Heart left ventricle (tissue), 16 donors: ENCODE data around the gene AOC1. TPM values are rescaled to one million over a fixed set of nuclear protein-coding genes. Genes with fewer than 3 reads are reported as not detected.

Experiments used
- ATAC-seq, 4 donors: fragments of 200-7000 bp; cut with Tn5 transposase; one replicate each; pipeline ENCODE4 v1.9.1; 2020 to 2022; ENCODE audit warnings: moderate library complexity in 4 of 4, mild to moderate bottlenecking in 3 of 4, moderate number of reproducible peaks in 1 of 4
- DNase-seq, 5 donors: peaks; one replicate each; pipeline ENCODE4 v3.0.0-alpha.2; 2020
- H3K27ac ChIP-seq, 12 donors: fragments of 200-600 bp; sonication (generic) in 4 of 12; one replicate each; pipeline versions ENCODE4 v1.5.0 to v1.8.0; 2016 to 2022; ENCODE audit warnings: mild to moderate bottlenecking in 2 of 12
- H3K27me3 ChIP-seq, 9 donors: fragments of 200-600 bp; sonication (generic) in 2 of 9; one replicate each; pipeline versions ENCODE4 v1.5.1 to v1.8.0; 2016 to 2022; ENCODE audit warnings: mild to moderate bottlenecking in 3 of 9
- H3K36me3 ChIP-seq, 9 donors: fragments of 200-600 bp; sonication (generic) in 2 of 9; one replicate each; pipeline versions ENCODE4 v1.5.0 to v1.8.0; 2018 to 2022; ENCODE audit warnings: mild to moderate bottlenecking in 2 of 9
- H3K4me1 ChIP-seq, 12 donors: fragments of 200-600 bp; sonication (generic) in 4 of 12; one replicate each; pipeline versions ENCODE4 v1.5.0 to v1.8.0; 2016 to 2022; ENCODE audit warnings: mild to moderate bottlenecking in 3 of 12
- H3K4me3 ChIP-seq, 12 donors: fragments of 200-600 bp; sonication (generic) in 4 of 12; one replicate each; pipeline versions ENCODE4 v1.5.0 to v1.8.0; 2017 to 2022; ENCODE audit warnings: mild to moderate bottlenecking in 9 of 12, moderate library complexity in 4 of 12
- H3K9me3 ChIP-seq, 12 donors: fragments of 200-600 bp; sonication (generic) in 4 of 12; one replicate each; pipeline versions ENCODE4 v1.5.0 to v1.8.0; 2016 to 2022; ENCODE audit warnings: mild to moderate bottlenecking in 1 of 12
- POLR2A ChIP-seq, 2 donors: fragments of 450-650 bp; IDR thresholded peaks; one replicate each; pipeline ENCODE4 v1.6.1; 2017; ENCODE audit warnings: antibody characterized with exemption in 2 of 2, mild to moderate bottlenecking in 2 of 2, moderate library complexity in 2 of 2
- WGBS, 4 donors: extraction: QIAGEN DNeasy Blood & Tissue Kit in 2 of 4; methylation state at CpG; one replicate each; pipeline versions ENCODE4 v1.1.5 to v1.1.7; 2013 to 2018; 5-methylcytosine and 5-hydroxymethylcytosine counted together
- intact Hi-C, 10 donors: fragments of 100-400 bp; cut with DNase I; formaldehyde crosslinking; loops; one replicate each; pipeline versions ENCODE4 v1.11.1 to v1.14.2; 2022
- polyA plus RNA-seq, 2 donors: library from polyadenylated mRNA; stranded (reverse); fragments of 200-250 nt; gene quantifications; one replicate each; pipeline ENCODE4 v1.2.3, GENCODE V29; 2013
- total RNA-seq, 9 donors: library from RNA; depleted of rRNA in 2 of 9; stranded (reverse); fragments of >200 nt in 2 of 9; fragmentation: NEBNext Ultra II Directional in 3 of 9; extraction: Animal tissue kit (Norgen Biotek cat#: 25700) in 3 of 9; gene quantifications; one replicate each; pipeline versions ENCODE4 v1.1.0 to v1.2.4, GENCODE V29; 2016 to 2023
- TF ChIP-seq, protein P1 (sequence below), 12 donors: fragments of 200-600 bp; sonication (generic) in 4 of 12; IDR thresholded peaks; one replicate each; pipeline versions ENCODE4 v1.5.0 to v1.8.0; 2018 to 2022; ENCODE audit warnings: antibody characterized with exemption in 12 of 12, mild to moderate bottlenecking in 5 of 12
- donor health status: ischemic (EF 13 %, LVEDD 7.1; RV severe dilation, severe dysfunction).
- donor health status: healthy with polysubstance abuse.
- donor health status: DM: no; HTN: yes; CAD: no.
- donor health status: DM: no; HTN: no; CAD: no.
- donor health status: ischemic (EF 25% LVEDD 6.9; RV normal size, moderate dysfunction).
- donor health status: ischemic (EF 25% LVEDD 5.7; RV mildly dilated, moderate dysfunction).
- donor health status: healthy.
- donor health status: DM: yes; HTN: yes; CAD: no.
- donor health status: ischemic (EF 35%, LVEDD 5.7; RV mildly dilated, moderate dysfunction).
- donor health status: nonischemic (EF 11% LVEDD 7.7; RV severe dilation, severe dysfunction).
- donor health status: DM: yes; HTN: yes; CAD: no.
- donor health status: PGD.
- donor health status: ischemic (EF 29% LVEDD 5.4; RV normal size, mild dysfunction).
- donor health status: nonischemic (EF 23%, LVEDD 6.1; RV moderate dilation, normal function).

The AOC1 gene
- total and polyA plus RNA-seq, 11 donors = 0.06 to 0.94 (median 0.68) TPM; not detected in 5

GRCh38 chr7:150871601-150872000 is 19.3 kb downstream of the AOC1 start:
- Histone ChIP-seq H3K27me3 (peaks cover 0 to 3% (median 0%) of the 10 kb centered on the region in 9 donors), H3K4me3 (no peak overlapping the region), H3K27ac (no peak overlapping the region), H3K9me3 (no peaks in the 10 kb centered on the region), H3K36me3 (no peaks in the 10 kb centered on the region), H3K4me1 (peaks cover 0 to 7% (median under 1%) of the 10 kb centered on the region in 12 donors)
- ATAC-seq (no peak), DNase-seq (no peak)
- intact Hi-C loops = loop anchor here in 1 of 10 donors (10.0 kb wide), 1 partner anchor 427 kb away; no protein-coding TSS in a partner anchor
- TF ChIP-seq, protein P1, sequence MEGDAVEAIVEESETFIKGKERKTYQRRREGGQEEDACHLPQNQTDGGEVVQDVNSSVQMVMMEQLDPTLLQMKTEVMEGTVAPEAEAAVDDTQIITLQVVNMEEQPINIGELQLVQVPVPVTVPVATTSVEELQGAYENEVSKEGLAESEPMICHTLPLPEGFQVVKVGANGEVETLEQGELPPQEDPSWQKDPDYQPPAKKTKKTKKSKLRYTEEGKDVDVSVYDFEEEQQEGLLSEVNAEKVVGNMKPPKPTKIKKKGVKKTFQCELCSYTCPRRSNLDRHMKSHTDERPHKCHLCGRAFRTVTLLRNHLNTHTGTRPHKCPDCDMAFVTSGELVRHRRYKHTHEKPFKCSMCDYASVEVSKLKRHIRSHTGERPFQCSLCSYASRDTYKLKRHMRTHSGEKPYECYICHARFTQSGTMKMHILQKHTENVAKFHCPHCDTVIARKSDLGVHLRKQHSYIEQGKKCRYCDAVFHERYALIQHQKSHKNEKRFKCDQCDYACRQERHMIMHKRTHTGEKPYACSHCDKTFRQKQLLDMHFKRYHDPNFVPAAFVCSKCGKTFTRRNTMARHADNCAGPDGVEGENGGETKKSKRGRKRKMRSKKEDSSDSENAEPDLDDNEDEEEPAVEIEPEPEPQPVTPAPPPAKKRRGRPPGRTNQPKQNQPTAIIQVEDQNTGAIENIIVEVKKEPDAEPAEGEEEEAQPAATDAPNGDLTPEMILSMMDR (IDR thresholded peaks at IDR 0.05) = no peak
- no peak for TF ChIP-seq POLR2A (IDR thresholded peaks at IDR 0.05)

DNA sequence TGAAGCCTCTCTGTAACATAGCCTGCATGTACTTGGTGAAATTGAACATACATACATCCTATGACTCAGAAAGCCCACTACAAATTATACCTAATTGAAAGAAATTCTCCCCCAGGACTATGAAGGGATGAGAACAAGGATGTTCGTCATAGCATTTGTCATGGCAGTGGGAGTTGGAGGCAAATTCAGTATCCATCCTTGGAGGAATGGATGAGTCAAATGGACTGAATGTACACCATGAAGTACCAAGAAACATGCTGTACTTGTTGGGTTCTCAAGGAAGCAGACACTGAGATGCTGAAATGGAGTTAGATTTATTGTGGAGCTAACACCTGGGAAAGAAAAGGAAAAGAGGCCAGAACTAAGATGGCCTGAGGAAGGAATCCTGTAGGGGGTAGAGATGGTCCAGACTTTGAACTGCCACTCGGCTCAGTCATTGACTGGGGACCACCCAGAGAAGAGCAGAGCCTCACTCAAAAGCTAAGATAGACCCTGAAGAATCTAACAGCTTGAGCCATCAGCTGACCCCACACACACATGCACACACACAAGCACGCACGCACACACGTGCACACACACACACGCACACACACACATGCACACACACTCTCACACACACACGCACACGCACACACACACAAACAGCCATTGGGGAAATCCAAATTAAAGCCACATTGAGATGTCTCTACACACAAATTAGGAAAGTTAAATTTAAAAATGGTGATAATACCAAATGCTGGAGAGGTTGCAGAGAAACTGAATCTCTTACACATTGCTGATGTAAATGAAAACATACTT is 22.3 kb downstream of the AOC1 start:
- intact Hi-C loops = loop anchor here in 6 of 10 donors (5.0 to 10.0 kb wide), 3 partner anchors 92 to 430 kb away; no protein-coding TSS in a partner anchor
- no peak overlapping the region for H3K4me3 ChIP-seq
- no peak for ATAC-seq
- TF ChIP-seq, protein P1 (IDR thresholded peaks at IDR 0.05) = no peak
- no peak for TF ChIP-seq POLR2A (IDR thresholded peaks at IDR 0.05)
- WGBS, 4 donors = 87 to 88% (median 87%) methylated on average over 8 of the region's 8 CpGs
- peaks cover 0 to 2% (median 0%) of the 10 kb centered on the region in 12 donors for H3K9me3 ChIP-seq
- no peak for DNase-seq
- H3K27ac ChIP-seq = no peak overlapping the region
- H3K27me3 ChIP-seq = no peaks in the 10 kb centered on the region
- no peaks in the 10 kb centered on the region for H3K36me3 ChIP-seq
- peaks cover 0 to 16% (median 2%) of the 10 kb centered on the region in 12 donors for H3K4me1 ChIP-seq

GRCh38 chr7:150875791-150876190 is 23.5 kb downstream of the AOC1 start:
- intact Hi-C loops = loop anchor here (1.0 to 10.0 kb wide), 7 partner anchors 93 to 431 kb away; no protein-coding TSS in a partner anchor
- 62 to 76% (median 73%) methylated on average over 4 of the region's 4 CpGs for WGBS, 4 donors
- H3K4me3 ChIP-seq = no peak overlapping the region

More at GRCh38 chr7:150875791-150876190, 23.5 kb downstream of the AOC1 start:
- TF ChIP-seq, protein P1 (IDR thresholded peaks at IDR 0.05) = no peak
- no peak for TF ChIP-seq POLR2A (IDR thresholded peaks at IDR 0.05)
- peaks cover 0 to 14% (median 4%) of the 10 kb centered on the region in 12 donors for H3K9me3 ChIP-seq
- H3K36me3 ChIP-seq = no peaks in the 10 kb centered on the region
- DNase-seq (no peak), ATAC-seq (no peak)
- H3K27me3 ChIP-seq = no peaks in the 10 kb centered on the region
- H3K4me1 ChIP-seq = peaks cover 0 to 16% (median 2%) of the 10 kb centered on the region in 12 donors
- no peak overlapping the region for H3K27ac ChIP-seq
